GM12874 (cell line): ENCODE results near the gene SEBOX.

Experiments
- TF ChIP-seq, protein P1 (sequence below): IDR thresholded peaks from 2 replicates; pipeline ENCODE4 v1.5.1; 2011; ENCODE audit warnings: low read depth, mild to moderate bottlenecking, control low read depth, low read length, moderate library complexity; ENCODE audit not compliant: insufficient read depth

SEBOX gene

DNA sequence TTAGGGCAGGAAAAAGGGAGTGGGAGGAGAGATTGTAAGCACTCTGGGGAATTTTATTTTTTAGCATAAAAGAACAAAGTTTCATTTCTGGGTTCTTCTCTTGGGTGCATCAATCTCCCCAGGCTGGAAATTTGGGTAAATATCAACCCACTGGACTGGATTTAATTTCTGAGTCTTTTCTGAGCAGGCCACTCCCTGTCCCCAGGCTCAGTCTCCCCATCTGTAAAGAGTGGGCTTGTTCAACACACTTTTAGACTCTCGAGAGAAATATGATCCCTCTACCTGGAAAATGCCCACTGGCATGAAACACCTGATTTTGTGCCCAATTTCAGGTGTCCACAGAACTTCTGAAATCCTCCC lies 5.7 kb upstream of the SEBOX start:
- TF ChIP-seq, protein P1, sequence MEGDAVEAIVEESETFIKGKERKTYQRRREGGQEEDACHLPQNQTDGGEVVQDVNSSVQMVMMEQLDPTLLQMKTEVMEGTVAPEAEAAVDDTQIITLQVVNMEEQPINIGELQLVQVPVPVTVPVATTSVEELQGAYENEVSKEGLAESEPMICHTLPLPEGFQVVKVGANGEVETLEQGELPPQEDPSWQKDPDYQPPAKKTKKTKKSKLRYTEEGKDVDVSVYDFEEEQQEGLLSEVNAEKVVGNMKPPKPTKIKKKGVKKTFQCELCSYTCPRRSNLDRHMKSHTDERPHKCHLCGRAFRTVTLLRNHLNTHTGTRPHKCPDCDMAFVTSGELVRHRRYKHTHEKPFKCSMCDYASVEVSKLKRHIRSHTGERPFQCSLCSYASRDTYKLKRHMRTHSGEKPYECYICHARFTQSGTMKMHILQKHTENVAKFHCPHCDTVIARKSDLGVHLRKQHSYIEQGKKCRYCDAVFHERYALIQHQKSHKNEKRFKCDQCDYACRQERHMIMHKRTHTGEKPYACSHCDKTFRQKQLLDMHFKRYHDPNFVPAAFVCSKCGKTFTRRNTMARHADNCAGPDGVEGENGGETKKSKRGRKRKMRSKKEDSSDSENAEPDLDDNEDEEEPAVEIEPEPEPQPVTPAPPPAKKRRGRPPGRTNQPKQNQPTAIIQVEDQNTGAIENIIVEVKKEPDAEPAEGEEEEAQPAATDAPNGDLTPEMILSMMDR, result no peak

DNA sequence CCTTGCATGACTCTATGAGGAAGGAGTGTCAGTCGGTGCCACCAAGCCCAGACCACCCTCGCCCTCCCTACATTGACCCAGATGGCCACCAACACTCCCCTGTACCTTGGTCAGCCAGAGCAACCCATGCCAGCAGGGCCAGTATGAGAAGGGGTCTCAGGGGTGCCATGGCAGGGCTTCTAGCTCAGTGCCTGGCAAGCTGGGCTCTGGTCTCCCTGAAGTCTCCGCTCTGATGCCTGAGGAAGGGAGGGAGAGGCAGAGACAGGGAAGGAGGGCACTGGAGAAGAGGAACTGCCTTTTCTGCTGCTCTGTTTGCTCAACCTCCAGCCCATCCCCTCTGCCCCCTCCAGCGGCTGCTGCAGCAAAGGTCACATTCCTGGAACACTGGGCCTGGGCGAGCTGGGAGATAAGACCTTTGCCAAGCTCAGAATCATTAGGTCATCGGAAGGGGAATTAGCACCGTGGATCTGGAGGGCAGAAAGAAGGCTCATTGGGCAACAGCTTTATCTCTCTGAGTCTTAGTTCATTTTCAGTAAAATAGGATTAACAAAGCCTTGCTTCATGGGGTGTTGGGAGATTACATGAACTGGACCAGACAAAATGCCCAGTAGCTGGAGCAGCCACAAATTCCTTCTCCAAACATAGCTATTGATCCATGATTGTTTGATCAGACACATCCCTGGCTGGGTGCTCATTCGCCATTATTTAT lies 5.2 kb upstream of the SEBOX start, which contains the start of gene VTN:
TSS of gene VTN (minus strand) at position 273 of the 709 bp plus-strand sequence. CDS start at position 169, 104 bp downstream.
- TF ChIP-seq, protein P1, result no peak

- TF ChIP-seq, protein P1, result no peak
Observed at GRCh38 chr17:28369684-28370034, 4.7 kb upstream of the SEBOX start.

- TF ChIP-seq, protein P1, result no peak
Observed at GRCh38 chr17:28368915-28369683, 4.1 kb upstream of the SEBOX start.

DNA sequence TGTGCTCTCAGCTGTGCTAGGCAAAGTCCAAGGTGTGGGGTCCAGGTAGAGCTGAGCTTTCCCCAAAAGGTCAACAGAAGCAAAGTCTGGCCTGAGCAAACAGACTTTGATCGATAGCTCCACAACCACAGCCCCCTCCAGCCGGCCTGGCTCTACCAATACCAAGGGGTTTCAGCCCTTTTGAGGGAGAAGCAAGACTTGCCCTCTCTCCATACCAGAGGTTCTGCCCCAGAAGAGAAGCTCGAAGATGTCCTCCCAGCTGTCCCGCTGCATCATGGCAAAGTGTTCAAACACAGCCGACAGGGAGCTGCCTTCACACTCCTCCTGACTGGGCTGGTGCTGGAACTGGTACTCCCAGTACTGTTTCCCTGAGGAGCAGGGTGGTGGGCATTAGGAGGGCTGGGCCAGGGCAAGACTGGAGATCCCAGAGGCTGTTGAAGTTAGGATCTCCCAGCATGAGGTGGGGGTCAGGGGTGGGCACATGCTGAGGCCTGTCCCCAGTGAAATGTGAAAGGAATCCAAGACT lies 3.4 kb upstream of the SEBOX start:
- TF ChIP-seq, protein P1, result no peak

DNA sequence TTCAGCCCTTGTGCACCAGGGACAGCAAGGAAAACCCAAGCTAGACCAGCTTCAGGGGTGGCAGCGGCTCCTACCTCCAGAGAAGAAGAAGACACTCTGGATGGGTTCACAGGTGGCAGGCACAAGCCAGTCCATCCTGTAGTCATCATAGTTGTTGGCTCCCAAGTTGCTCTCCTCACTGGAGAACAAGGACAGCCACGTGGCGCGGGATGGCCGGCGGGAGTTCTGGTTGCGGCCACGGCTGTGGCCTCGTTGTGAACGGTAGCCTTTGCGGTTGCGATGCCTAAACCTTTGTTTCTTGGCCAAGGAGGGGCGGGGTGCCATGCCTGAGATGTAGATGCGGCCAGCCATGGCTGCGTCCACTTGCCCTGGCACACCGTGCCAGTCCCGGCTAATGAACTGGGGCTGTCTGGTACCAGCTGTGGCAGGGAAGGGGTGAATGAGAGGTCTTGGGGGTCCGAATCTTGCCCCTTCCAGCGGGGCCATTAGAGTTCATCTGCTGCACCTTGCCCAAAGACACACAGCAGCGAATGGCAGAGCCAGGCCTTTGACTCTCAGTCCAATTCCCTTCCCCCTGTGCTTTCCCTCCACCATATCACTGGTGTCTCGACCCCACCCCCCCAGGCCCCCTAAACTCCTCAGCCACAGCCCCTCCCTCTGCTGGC lies 2.8 kb upstream of the SEBOX start:
- TF ChIP-seq, protein P1, result no peak

DNA sequence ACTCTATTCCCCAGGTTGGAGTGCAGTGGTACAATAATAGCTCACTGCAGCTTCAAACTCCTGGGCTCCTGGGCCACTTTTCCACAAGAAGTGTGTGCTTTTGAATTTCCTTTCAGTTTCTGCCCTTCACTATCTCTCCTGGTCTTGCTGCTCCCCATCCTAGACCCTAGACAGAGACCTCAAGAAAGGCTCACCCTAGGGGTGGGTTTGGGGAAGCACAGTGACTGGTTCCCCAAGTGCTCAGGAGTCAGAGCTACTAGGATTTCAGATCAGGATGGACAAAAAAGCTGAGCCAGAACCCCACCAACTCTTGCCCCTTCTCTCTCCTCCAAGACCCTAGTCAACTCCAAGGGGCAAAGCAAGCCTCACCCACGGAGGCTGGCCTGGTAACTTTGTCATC lies 1.6 kb upstream of the SEBOX start:
- TF ChIP-seq, protein P1, result no peak
